Pons (tissue), 1 donor: ENCODE data around the gene LMOD1.
A peak's percentile ranks its signal among the peaks of the same experiment; 100 is the strongest.

Experiments used
- DNase-seq: peaks from one replicate; pipeline ENCODE4 v3.0.0-alpha.2; 2016; ENCODE audit warnings: low spot score

LMOD1 gene

DNA sequence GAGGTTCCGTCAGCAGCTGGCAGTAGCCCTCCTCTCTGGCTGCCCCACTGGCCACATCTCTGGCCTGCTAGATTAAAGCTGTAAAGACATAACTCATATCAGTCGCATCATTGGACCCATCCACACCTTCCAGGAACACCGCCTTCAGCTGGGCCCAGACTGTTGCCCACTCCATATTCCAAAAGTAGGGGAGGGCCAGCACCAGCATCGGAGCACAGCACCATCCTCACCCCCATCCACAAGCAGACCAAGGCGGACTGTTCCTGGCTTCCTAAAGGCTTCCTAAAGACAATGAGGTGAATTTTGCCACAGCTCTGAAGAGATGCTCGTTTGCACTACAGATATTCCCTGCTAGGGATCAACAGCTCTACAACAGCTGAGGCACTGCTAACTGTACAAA is 54.1 kb downstream of the LMOD1 start:
- no peak for DNase-seq

DNA sequence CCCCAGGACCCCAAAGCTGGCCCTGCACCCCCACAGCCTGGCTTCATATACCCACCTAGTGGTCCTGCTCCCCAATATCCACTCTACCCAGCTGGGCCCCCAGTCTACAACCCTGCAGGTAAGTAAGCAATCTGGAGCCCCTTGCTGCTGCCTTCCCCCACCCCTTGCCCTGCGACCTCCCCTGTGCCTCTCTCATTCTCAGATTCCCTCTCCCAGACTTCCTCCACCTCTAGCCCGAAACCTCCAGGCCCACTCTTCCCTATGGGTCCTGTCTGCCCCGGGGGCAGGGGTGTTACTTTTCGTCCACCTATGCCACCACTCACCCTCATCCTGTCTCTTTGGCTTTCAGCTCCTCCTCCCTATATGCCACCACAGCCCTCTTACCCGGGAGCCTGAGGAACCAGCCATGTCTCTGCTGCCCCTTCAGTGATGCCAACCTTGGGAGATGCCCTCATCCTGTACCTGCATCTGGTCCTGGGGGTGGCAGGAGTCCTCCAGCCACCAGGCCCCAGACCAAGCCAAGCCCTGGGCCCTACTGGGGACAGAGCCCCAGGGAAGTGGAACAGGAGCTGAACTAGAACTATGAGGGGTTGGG is 54.8 kb downstream of the LMOD1 start:
- DNase-seq, result no peak

DNA sequence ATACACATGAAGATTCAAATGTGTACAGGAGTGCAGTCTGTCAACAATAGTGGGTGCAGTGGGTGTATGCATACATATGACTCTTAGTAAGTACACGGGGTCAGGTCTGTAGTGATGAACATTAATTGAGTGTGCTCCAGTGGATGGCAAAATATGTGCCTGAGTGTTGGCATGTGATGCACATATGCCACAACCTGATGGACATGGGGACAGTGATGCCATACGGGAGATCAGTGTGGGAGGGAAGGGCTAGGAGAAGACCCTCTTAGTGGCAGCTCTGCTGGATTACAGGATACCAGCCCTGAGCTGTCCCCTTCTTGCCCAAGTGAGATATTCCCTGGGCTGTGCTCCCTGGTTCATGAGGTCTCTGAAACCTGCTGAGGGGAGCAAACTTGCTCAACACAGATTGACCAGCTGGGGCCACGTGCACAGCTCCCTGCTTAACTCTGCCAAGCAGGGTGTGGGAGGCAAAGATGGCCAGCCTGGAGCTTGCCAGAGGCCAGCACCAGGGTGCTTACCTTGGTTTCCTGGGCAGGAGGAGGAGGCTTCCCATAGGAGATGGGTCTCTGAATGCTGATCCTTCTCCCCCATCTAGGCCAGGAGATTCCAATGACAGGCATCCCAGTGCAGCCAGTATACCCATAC is 55.4 kb downstream of the LMOD1 start:
- no peak for DNase-seq

DNA sequence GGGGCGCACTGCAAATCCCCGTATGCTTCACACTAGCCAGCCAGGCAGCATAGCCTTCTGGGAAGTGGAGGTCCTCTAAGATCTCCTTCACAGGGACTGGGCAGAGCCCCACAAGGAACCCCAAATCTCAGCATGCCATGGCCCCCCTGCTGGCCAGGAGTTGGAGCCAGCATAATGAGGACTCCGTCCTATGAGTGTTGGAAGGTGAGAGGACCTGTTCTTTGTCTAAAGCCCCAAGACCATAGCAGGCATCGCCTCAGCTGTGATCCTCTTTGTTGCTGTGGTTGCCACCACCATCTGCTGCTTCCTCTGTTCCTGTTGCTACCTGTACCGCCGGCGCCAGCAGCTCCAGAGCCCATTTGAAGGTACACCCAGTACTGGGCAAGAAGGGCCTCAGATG is 56.1 kb downstream of the LMOD1 start:
- DNase-seq, result no peak

DNA sequence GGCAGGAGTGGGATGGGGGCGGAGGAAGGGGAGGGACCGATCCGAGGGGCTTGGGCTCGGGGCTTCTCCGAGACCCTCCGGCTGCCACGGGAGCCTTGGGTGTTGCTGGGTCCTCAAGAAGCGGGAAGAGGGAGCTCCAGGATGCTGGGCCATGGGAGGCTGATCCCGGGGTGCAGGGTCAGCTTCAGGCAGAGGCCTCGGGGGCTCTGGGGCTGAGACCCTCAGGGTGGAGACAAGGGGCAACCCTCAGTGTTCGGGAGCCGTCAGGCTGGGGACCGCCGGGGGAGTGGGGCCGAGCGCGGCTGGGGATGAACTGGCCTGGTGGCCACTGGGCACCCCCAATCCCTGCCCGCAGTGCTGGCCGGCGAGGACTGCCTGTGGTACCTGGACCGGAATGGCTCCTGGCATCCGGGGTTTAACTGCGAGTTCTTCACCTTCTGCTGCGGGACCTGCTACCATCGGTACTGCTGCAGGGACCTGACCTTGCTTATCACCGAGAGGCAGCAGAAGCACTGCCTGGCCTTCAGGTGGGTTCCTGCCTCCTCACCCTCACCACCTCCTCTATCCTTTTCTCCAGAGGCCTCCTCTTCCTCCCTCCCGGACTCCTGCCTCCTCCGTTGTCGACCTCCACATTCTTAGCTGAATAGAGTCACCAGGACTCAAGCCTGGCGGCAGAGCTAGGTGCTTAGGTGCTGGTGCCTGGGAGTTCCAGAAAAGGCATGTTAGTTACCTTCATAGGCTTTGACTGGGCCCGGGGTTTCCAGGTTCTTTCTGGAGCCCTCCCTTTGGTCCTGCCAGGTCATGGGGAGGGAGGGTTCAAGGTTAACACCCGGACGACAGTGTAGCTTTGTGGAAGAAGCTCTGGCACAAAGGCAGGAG is 57.0 kb downstream of the LMOD1 start:
- no peak for DNase-seq

DNA sequence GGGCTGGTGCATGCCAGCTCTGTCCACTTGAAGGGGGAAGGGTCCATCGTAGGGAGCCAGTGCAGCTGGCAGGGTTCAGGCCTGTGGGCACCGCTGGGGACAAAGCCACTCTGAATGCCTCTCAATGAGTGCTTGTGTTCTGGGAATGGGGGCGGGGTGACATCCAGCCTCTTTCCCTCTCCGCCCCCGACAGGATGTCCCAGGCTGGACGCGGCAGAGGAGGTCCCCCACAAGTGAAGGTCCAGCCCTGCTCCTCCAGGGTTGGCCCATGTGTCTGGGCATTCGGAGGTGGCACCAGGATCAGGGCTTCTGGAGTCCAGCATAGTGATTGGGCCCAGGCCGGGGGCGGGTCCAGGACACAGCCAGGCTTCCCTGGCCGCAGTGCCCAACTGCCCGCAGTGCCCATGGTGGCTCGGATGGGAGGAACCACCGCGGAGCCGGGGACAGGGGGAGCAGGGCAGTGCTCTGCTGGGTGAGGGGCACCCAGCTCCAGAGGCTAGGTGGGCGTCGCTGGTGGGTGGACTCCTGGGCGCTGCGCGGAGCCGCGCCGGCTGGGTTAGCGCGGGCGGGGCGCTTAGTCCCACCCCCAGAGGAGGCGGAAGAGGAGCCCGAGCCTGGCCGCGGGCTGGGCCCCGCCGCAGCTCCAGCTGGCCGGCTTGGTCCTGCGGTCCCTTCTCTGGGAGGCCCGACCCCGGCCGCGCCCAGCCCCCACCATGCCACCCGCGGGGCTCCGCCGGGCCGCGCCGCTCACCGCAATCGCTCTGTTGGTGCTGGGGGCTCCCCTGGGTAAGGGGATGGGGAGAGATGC is 57.9 kb downstream of the LMOD1 start, which contains the start of gene SHISA4:
Gene SHISA4 (plus strand): TSS at position 617 of the 808 bp plus-strand sequence. CDS start 97 bp downstream, at position 714.
- DNase-seq, result peak; percentile 98

DNA sequence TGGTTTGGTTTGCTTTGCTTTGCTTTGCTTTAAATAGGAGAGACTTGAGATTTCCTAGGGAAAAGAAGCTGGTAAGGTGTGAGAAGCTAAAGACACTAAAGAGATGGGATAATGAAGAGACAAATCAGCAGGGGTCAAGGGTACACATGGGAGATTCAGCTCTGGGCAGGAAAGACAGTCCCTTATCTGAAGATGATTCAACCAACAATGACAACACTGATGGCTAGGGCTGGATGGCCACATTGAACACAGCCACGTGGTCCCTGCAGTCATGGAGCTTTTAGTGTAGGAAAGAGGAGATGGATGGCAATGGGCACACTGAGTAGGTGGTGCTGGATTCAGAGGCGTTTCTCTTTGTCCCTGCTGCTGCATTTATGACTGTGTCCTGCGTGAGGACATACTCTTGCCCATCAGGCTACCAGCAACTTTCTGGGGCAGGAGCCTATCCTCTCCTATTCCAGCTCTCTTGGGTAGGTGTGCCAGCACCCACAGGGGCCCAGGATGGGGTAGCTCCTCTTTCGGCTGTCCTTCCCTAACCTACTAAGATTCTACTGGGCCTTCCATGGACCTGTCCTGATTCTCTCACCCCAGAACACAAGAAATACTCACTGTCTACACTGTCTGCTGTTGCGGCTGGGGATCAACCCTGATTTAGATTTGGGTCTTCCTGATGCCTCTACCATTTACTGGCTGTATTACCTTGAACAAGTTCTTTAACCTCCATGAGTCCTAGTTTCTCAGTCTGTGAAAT is 59.1 kb downstream of the LMOD1 start:
- DNase-seq, result no peak

DNA sequence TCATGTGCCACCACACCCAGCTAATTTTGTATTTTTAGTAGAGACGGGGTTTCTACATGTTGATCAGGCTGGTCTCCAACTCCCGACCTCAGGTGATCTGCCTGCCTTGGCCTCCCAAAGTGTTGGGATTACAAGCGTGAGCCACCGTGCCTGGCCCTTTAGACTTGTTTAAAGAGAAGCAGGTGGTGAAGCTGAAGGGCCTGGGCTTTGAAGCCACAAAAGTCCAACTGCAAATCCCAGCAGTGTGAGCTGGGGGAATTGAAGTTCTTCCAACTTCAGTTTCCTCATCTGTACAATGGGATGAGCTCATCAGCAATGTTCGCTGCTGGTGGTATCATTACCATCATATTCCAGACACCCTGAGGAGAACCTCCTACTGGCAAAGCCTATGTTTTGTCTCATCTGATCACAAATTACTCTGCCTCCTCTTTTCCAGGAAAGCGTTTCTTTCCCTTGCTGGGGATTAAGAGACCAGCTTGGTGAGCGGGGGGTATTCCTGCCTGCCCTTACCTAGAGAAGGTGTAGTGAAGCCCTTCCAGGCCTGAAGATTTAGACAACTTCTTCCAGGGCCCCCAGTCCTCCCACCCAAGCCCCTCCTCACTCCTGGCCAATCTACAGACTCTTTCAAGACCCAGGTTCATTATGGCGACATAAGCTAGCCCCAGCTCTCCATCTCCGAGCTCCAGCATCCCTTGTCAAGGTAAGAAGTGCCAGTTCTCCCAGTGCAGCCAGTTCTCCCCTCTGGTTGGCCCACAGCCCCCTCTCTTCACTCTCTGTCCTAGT is 60.1 kb downstream of the LMOD1 start:
- DNase-seq, result no peak

DNA sequence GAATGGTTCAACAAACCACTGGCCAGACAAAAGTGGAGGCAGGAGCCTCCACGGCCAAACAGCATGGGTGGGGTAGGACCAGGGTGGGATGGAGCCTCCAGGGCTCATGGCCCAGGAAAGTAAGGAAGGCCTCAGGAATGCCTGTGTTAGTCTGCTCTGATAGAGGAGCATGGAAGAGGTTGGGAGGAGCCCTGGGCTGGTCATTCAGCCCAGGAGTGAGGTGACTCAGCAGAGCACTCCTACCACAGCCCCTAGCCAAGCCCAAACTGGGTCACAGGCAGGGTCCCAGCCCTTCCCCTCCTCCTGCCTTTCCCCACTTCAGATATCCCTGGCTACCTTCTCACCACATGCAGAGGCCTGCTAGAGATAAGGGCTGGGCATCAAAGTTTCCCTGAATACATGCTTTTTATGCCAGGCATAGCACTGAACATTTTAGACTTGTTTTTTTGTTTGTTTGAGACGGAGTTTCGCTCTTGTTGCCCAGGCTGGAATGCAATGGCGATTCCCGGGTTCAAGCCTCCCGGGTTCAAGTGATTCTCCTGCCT is 60.7 kb downstream of the LMOD1 start:
- DNase-seq, result no peak

DNA sequence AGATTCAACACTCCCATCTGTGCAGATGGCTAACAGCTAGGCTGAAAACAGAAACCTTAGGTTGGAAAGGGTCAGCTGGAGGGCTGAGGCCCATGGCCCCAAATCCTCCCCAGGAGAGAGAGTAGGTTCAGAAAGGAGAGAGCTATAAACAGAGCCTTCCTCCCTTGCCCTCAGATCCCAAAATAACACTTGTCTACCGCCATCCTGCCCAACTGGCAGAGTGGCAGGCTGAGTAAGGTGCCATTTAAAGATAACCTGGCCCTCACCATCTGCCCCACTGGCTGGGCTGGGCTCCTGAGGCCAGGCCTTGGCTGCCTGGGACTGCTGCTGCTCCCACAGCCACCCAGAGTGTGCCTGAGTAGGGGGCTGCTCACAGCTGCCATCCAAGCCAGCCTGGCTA is 61.9 kb downstream of the LMOD1 start:
- DNase-seq, result no peak

DNA sequence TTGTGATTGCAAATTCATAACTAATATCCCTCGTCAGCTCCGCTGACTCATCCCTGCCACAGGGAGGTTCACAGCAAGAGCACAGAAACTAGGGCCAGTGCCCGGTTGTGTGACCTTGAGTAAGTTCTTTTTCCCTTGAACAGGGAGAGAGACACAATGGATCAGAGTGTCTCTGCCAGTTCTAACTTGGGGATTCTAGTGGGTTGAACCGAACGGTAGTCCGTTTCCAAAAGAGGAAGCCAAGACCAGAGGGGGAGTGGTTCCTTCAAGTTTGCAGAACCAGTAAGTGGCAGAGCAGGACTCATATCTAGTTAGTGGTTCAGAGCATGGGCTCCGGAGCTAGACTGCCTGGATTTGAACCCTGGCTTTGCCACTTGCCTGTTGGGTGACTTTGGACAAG is 62.6 kb downstream of the LMOD1 start:
- DNase-seq, result no peak

DNA sequence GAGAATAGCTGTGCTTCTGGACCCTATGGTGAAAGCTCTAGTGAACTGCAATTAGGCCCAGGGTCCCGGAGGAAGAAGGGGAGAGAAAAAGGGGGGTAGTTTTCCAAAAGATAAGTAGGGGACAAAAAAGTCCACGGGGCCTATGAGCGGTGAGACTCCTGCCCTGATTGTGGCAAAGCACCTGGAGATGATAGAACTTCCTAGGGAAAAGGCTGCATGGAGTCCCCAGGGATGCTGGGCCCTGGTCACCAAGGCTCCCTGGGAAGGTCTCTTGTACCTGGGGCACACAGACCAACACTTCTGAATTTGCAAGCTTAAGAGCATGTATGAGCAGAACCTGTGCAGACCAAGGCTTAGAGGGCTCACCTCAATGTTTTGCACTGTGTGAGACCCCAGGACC is 63.1 kb downstream of the LMOD1 start:
- no peak for DNase-seq

DNA sequence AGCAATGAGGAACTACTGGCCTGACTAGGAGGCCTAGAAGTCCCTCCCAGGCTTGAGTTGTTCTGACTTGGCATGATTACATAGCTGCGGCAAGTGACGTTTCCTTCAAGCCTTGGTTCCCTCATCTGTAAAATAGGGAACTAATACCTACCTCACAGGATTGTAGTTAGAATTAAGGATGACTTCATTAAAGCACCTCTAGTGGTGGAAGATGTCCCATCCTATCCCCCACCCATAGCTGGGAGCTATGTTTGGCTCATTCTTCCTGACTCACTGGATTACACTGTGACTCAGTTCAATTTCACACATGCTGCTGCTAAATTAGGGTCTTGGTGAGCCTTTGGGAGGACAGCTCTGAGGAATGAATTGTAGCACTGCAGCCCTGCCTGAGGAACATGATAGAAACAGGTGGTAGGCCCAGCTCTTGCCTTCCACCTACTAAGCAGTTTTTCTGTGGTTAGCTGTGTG is 63.6 kb downstream of the LMOD1 start:
- peak; percentile 70 for DNase-seq

DNA sequence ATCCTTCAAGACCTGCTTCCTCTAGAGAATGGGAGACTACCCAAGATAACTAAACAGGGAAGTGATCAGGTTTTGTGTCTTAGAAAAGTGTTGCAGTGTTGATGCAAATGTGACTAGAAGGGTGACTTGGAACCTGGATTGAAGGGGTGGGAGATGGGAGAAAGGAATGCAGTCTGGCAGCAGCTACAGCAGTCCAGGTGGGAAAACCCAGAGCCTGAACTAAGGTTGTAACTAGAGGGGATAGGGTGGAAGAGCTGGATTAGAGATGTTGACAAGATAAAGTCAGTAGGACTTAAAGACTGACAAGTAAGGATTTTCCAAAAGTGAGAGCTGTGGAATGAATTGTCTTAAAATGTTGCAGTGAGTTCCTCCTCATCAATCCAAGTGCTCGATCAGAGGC is 64.7 kb downstream of the LMOD1 start:
- DNase-seq, result no peak

DNA sequence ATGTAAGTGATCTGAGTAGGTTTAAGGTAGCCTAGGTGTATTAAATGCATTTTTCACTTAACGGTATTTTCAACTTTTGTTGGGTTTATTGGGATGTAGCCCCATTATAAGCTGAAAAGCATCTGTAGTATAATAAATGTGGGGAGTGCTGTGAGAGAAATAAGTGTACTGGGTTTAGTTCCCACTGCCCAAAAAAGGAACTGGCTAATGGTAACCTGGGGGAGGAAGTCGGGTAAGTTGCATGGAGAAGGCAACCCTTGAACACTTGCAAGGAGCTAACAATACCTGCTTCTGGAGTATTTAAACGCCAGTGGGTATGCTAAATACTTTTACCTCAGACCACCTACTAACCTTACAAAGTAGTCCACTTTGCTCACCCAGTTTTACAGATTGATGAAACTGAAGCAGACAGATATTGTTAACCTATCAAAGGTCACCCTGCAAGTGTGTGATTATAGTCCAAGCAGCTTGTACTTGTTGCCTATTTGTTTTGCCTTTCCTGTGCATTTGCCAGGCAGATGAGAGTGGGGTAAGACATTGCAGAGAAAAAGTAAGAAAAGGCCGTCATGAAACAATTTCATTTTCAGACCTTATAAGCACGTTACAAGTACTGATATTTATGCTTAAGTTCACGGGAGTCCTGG is 65.3 kb downstream of the LMOD1 start:
- DNase-seq, result no peak

DNA sequence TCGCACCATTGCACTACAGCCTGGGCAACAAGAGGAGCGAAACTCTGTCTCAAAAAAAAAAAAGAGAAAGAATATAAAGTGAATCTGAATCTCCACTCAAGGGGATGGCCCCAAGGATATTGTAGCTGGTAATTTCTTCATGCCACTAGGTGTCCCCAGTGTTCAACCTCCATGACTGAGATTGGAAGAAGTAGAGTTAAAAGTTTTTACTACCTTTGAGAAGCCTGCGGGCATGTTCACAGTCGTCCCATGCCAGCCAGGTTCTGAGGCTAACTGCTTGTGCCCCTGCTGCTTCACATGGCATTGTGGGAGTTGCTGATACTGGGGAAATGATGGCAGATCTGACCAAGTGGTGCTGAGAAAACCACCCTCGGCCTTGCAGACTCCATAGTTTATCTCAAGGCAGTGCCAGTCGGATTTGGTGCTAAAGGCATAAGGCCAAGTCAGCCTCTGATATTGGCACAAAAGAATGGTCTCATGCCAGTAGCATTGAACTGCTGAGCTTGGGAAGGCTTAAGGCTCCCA is 68.4 kb downstream of the LMOD1 start:
- DNase-seq, result peak; percentile 81

DNA sequence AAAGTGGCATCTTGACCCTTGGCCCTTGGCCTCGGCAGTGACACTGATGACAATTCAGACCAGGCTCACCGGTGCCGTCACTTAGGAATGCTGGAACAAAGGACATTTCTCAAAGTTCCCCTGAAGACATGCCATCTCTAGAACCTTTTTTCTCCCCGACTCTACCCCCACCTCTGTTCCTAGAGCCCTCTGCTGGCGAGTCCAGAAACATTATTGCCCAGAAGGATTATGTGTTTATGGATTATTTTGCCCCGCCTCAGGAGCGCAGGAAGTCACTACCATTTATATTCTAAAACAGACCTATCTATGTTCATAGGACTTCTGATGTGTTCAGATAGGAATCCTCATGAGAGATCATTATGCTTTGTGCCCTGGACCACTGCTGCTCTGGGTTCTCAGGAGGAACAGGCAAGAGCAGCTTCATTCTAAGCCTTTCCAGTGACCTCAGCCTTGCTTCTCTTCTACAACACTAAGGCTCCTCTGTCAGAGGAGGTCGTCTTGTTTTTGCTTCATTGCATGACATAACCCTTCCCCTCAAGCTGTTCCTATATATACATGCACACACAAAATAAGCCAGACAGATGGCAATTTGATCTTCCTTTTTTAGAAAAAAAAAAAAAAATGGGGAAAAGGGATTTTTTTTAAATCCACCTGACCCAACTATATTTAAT is 70.1 kb downstream of the LMOD1 start:
- DNase-seq, result no peak

DNA sequence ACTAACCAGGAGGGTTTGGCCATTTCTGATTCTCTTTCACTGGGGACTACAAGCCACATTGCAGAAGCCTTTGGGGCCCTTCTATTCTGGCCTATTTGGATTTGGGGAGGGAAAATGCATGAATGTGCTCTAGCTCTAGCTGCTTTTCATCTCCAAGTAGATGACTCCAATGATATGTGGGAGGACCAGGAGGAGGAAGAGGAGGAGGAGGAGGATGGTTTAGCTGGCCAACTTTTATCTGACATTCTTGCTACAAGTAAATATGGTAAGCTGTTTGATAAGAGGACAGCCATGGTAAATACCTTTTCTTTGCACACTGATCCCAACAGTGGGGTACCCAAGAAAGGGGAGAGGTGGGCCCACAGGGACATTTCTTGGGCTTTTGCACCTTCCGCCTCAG is 71.7 kb downstream of the LMOD1 start:
- no peak for DNase-seq

DNA sequence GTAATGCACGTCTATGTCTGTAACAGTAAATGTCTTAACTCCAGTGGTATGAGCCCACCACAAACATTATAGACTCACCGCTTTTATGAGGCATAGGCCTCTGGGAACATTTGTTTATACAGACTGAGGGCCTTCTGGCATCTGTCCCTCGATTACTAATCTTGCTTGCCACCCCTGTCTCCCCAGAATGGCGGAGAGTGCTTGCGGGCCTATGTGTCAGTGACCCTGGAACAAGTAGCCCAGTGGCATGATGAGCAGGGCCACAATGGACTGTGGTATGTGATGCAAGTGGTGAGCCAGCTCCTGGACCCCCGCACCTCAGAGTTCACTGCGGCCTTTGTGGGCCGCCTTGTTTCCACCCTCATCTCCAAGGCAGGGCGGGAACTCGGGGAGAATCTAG is 76.0 kb downstream of the LMOD1 start:
- DNase-seq, result no peak
